Measurements from ENCODE around the gene ERP44. TPM values are rescaled to one million over a fixed set of nuclear protein-coding genes. Genes with fewer than 3 reads are reported as not detected.
"Not testable (repeated sequence)": the region's sequence is repeated elsewhere in the genome, so short reads cannot be mapped to it uniquely, and the experiment has no call there.

Gene ERP44
- total RNA-seq, 1 donor from 2014 or later = 18.3 TPM

- Mint-ChIP-seq H3K4me1 (peaks cover 20% of the 10 kb centered on the region), H3K4me3 (peak overlapping the region; percentile 35), H3K27ac (peak overlapping the region; percentile 82), H3K27me3 (ENCODE audit: low read depth) (no peaks in the 10 kb centered on the region), H3K36me3 (peaks cover 3% of the 10 kb centered on the region), H3K9me3 (no peaks in the 10 kb centered on the region)
- TF ChIP-seq, protein P1, sequence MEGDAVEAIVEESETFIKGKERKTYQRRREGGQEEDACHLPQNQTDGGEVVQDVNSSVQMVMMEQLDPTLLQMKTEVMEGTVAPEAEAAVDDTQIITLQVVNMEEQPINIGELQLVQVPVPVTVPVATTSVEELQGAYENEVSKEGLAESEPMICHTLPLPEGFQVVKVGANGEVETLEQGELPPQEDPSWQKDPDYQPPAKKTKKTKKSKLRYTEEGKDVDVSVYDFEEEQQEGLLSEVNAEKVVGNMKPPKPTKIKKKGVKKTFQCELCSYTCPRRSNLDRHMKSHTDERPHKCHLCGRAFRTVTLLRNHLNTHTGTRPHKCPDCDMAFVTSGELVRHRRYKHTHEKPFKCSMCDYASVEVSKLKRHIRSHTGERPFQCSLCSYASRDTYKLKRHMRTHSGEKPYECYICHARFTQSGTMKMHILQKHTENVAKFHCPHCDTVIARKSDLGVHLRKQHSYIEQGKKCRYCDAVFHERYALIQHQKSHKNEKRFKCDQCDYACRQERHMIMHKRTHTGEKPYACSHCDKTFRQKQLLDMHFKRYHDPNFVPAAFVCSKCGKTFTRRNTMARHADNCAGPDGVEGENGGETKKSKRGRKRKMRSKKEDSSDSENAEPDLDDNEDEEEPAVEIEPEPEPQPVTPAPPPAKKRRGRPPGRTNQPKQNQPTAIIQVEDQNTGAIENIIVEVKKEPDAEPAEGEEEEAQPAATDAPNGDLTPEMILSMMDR (IDR thresholded peaks at IDR 0.05; ENCODE audit: unreplicated experiment) = no peak
- no peak for DNase-seq (ENCODE audit: low spot score in 2 of 2, unreplicated experiment in 2 of 2)
Observed at GRCh38 chr9:100096378-100096916, 2.4 kb downstream of the ERP44 start.

GRCh38 chr9:100094411-100094810 lies 4.4 kb downstream of the ERP44 start:
- H3K27ac Mint-ChIP-seq; H3K36me3 Mint-ChIP-seq; DNase-seq (ENCODE audit: low spot score in 2 of 2, unreplicated experiment in 2 of 2); H3K9me3 Mint-ChIP-seq; H3K4me3 Mint-ChIP-seq; H3K27me3 Mint-ChIP-seq (ENCODE audit: low read depth): not testable (repeated sequence)
- H3K4me1 Mint-ChIP-seq = peaks cover 17% of the 10 kb centered on the region

DNA sequence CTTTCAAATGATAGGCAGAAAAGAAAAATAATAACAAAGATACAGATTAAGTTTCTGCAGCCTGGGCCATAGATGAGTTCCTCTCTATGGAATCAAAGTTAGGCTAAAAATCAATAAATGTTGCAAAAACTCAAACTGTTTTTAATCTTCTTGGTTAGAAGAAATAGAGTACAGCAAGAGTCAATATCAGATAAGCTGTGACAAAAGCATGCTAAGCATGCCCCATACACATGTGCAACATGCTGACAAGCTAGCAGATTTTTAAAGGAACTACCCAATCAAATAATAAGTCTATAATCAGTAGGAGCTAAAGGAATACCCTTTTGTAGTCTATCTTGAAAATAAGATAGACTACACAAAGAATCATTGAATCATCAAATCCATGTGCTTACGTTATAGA lies 6.7 kb downstream of the ERP44 start:
- no peaks in the 10 kb centered on the region for H3K9me3 Mint-ChIP-seq
- H3K4me1 Mint-ChIP-seq = peaks cover 15% of the 10 kb centered on the region
- H3K36me3 Mint-ChIP-seq = no peaks in the 10 kb centered on the region
- no peak for DNase-seq (ENCODE audit: low spot score in 2 of 2, unreplicated experiment in 2 of 2)
- no peak overlapping the region for H3K4me3 Mint-ChIP-seq
- H3K27me3 Mint-ChIP-seq (ENCODE audit: low read depth) = no peaks in the 10 kb centered on the region
- no peak overlapping the region for H3K27ac Mint-ChIP-seq
- TF ChIP-seq, protein P1 (IDR thresholded peaks at IDR 0.05; ENCODE audit: unreplicated experiment) = no peak

GRCh38 chr9:100091650-100092049 lies 7.2 kb downstream of the ERP44 start:
- Mint-ChIP-seq H3K9me3 (no peaks in the 10 kb centered on the region), H3K4me1 (peaks cover 14% of the 10 kb centered on the region), H3K27me3 (ENCODE audit: low read depth) (no peaks in the 10 kb centered on the region), H3K27ac (no peak overlapping the region), H3K36me3 (no peaks in the 10 kb centered on the region), H3K4me3 (no peak overlapping the region)
- TF ChIP-seq, protein P1 (IDR thresholded peaks at IDR 0.05; ENCODE audit: unreplicated experiment) = no peak
- no peak for DNase-seq (ENCODE audit: low spot score in 2 of 2, unreplicated experiment in 2 of 2)

DNA sequence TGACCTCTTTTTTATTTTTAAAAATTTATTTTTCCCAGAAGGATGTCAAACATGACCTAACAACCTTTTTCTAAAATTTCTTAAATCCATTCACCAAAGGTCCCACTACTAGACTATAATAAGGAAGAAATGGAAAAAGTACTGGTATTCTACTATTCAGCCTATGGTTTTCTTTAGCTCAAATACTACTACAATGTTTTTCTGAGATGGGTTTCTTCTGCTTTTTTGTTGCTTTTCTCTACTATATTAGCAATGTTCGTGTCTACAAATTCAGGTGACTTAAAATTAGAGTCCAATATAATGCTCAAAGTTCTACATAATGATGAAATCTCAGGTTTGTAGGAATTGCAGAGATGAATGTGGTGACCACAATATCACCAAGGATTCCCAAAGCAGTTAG lies 7.9 kb downstream of the ERP44 start:
- no peaks in the 10 kb centered on the region for H3K9me3 Mint-ChIP-seq
- no peaks in the 10 kb centered on the region for H3K36me3 Mint-ChIP-seq
- H3K27ac Mint-ChIP-seq = no peak overlapping the region
- H3K4me1 Mint-ChIP-seq = peaks cover 13% of the 10 kb centered on the region
- no peaks in the 10 kb centered on the region for H3K27me3 Mint-ChIP-seq (ENCODE audit: low read depth)
- DNase-seq (ENCODE audit: low spot score in 2 of 2, unreplicated experiment in 2 of 2) = no peak
- no peak overlapping the region for H3K4me3 Mint-ChIP-seq
- TF ChIP-seq, protein P1 (IDR thresholded peaks at IDR 0.05; ENCODE audit: unreplicated experiment) = no peak

- no peak for DNase-seq (ENCODE audit: low spot score in 2 of 2, unreplicated experiment in 2 of 2)
- Mint-ChIP-seq H3K27ac (no peak overlapping the region), H3K4me1 (peaks cover 16% of the 10 kb centered on the region), H3K27me3 (ENCODE audit: low read depth) (no peaks in the 10 kb centered on the region), H3K4me3 (no peak overlapping the region), H3K9me3 (no peaks in the 10 kb centered on the region), H3K36me3 (no peaks in the 10 kb centered on the region)
- TF ChIP-seq, protein P1 (IDR thresholded peaks at IDR 0.05; ENCODE audit: unreplicated experiment) = no peak
Observed at GRCh38 chr9:100088202-100088601, 10.6 kb downstream of the ERP44 start.
